Keratinocyte (primary cell): ENCODE measurements around the gene TTLL8. TPM values are rescaled to one million over a fixed set of nuclear protein-coding genes. Genes with fewer than 3 reads are reported as not detected.

Experiments used
- DNase-seq: peaks from one replicate; pipeline ENCODE4 v3.0.0-alpha.2; 2011; ENCODE audit warnings: low read depth, missing footprints, low spot score
- FAIRE-seq: peaks from 2 replicates; lab custom pipeline; 2011; peaks lifted over from hg19 to GRCh38; lab: Jason Lieb, UNC
- H2AFZ ChIP-seq: 2 replicates; pipeline ENCODE4 v1.6.0; 2012; ENCODE audit warnings: low read length, control low read depth, inconsistent platforms; ENCODE audit not compliant: control insufficient read depth
- H3K27ac ChIP-seq: 2 replicates; pipeline ENCODE4 v1.5.1; 2011; ENCODE audit warnings: low read length; ENCODE audit not compliant: control insufficient read depth, insufficient read depth
- H3K27me3 ChIP-seq: 3 replicates; pipeline ENCODE4 v1.6.0; 2011; ENCODE audit warnings: low read length; ENCODE audit not compliant: control insufficient read depth, insufficient read depth; ENCODE audit errors: extremely low read depth
- H3K36me3 ChIP-seq, 2 experiments: 2 replicates in 1 of 2; 3 replicates in 1 of 2; pipeline ENCODE4 v1.5.1; 2011; ENCODE audit warnings: low read length in 2 of 2, mild to moderate bottlenecking in 1 of 2; ENCODE audit not compliant: control insufficient read depth in 2 of 2, insufficient read depth in 2 of 2; ENCODE audit errors: extremely low read depth in 1 of 2
- H3K4me1 ChIP-seq: 3 replicates; pipeline ENCODE4 v1.5.1; 2011; ENCODE audit warnings: low read length; ENCODE audit not compliant: control insufficient read depth, insufficient read depth; ENCODE audit errors: extremely low read depth
- H3K4me2 ChIP-seq: 3 replicates; pipeline ENCODE4 v1.6.0; 2011; ENCODE audit warnings: low read depth, low read length; ENCODE audit not compliant: control insufficient read depth, insufficient read depth; ENCODE audit errors: extremely low read depth
- H3K4me3 ChIP-seq, 3 experiments: fragments of 200-600 bp in 1 of 3; sonication (generic) in 1 of 3; 2 replicates in 2 of 3; 3 replicates in 1 of 3; pipeline ENCODE4 v1.5.1; 2011 to 2016; ENCODE audit warnings: low read length in 3 of 3, mild to moderate bottlenecking in 3 of 3, control low read depth in 2 of 3, inconsistent platforms in 1 of 3, low read depth in 1 of 3, mixed read lengths in 1 of 3, mixed run types in 1 of 3, moderate library complexity in 1 of 3; ENCODE audit not compliant: control insufficient read depth in 2 of 3, insufficient read depth in 2 of 3; ENCODE audit errors: extremely low read depth in 1 of 3
- H3K79me2 ChIP-seq: 2 replicates; pipeline ENCODE4 v1.6.0; 2012; ENCODE audit warnings: low read length; ENCODE audit not compliant: control insufficient read depth, insufficient read depth
- H3K9ac ChIP-seq: 3 replicates; pipeline ENCODE4 v1.6.0; 2011; ENCODE audit warnings: low read length; ENCODE audit not compliant: control insufficient read depth, insufficient read depth; ENCODE audit errors: extremely low read depth
- H3K9me1 ChIP-seq: 3 replicates; pipeline ENCODE4 v1.6.0; 2011; ENCODE audit warnings: low read length; ENCODE audit not compliant: control insufficient read depth, insufficient read depth; ENCODE audit errors: extremely low read depth
- H3K9me3 ChIP-seq: 2 replicates; pipeline ENCODE4 v1.5.1; 2012; ENCODE audit warnings: low read depth, low read length; ENCODE audit not compliant: control insufficient read depth
- H4K20me1 ChIP-seq: 3 replicates; pipeline ENCODE4 v1.6.0; 2011; ENCODE audit warnings: low read length; ENCODE audit not compliant: control insufficient read depth, insufficient read depth; ENCODE audit errors: extremely low read depth
- CTCF ChIP-seq, 3 experiments: IDR thresholded peaks in 1 of 3; conservative IDR thresholded peaks in 1 of 3; optimal IDR thresholded peaks in 1 of 3; 2 replicates in 2 of 3; 3 replicates in 1 of 3; pipeline versions ENCODE3 to v1.5.1; 2011; ENCODE audit warnings: low read length in 3 of 3, mild to moderate bottlenecking in 3 of 3, moderate library complexity in 2 of 3, control low read depth in 1 of 3, inconsistent platforms in 1 of 3; ENCODE audit not compliant: insufficient read depth in 2 of 3; ENCODE audit errors: extremely low read depth in 1 of 3
- EZH2 ChIP-seq: IDR thresholded peaks from one replicate; pipeline ENCODE4 v1.6.1; 2012; ENCODE audit warnings: inconsistent platforms, mild to moderate bottlenecking, low read length, moderate library complexity
- dilution Hi-C: fragments of 300-500 bp; cut with MboI; formaldehyde crosslinking; loops from one replicate; pipeline ENCODE4 v1.7.0; 2020; ENCODE audit warnings: low sequenced_read_pairs; ENCODE audit not compliant: extremely low pct_ligation_motif_present
- polyA plus RNA-seq, 5 experiments: library from polyadenylated mRNA; depleted of rRNA in 3 of 5; stranded (reverse) in 3 of 5; stranded (forward) in 1 of 5; unstranded in 1 of 5; fragments of >200 nt; gene quantifications; 1 replicate in 1 of 5; 2 replicates in 3 of 5; 3 replicates in 1 of 5; pipeline versions ENCODE4 v1.2.1 to v1.2.3, GENCODE V29; 2011 to 2012; ENCODE audit warnings: missing spikeins in 2 of 5, low read depth in 1 of 5, low replicate concordance in 1 of 5

The TTLL8 gene
- polyA plus RNA-seq, 1 donor (not counting 4 experiments of a cell fraction or from before 2014, with no cell fraction given): not detected

GRCh38 chr22:50091092-50091768, 33.1 kb upstream of the TTLL8 start:
- H3K27me3 ChIP-seq: no peaks in the 10 kb centered on the region
- H2AFZ ChIP-seq: no peak overlapping the region
- dilution Hi-C loops: no loop called here
- DNase-seq: no peak
- no peaks in the 10 kb centered on the region for H3K36me3 ChIP-seq
- peaks cover 2% of the 10 kb centered on the region for H3K9me3 ChIP-seq
- H3K27ac ChIP-seq: no peak overlapping the region
- H3K9ac ChIP-seq: no peak overlapping the region
- no peak overlapping the region for H3K4me3 ChIP-seq
- H3K79me2 ChIP-seq: no peaks in the 10 kb centered on the region
- H4K20me1 ChIP-seq: no peaks in the 10 kb centered on the region
- no peaks in the 10 kb centered on the region for H3K9me1 ChIP-seq
- H3K4me2 ChIP-seq: no peak overlapping the region
- TF ChIP-seq EZH2: no peak
- TF ChIP-seq CTCF (optimal IDR thresholded peaks at IDR 0.05 in 1 of 3, IDR thresholded peaks at IDR 0.05 in 1 of 3, conservative IDR thresholded peaks at IDR 0.05 in 1 of 3; ENCODE audit: extremely low read depth in 1 of 3, insufficient read depth in 2 of 3, low read length in 3 of 3): no peak
- FAIRE-seq: no peak
- no peaks in the 10 kb centered on the region for H3K4me1 ChIP-seq

- dilution Hi-C loops: no loop called here
- TF ChIP-seq EZH2: no peak
- no peak for TF ChIP-seq CTCF (optimal IDR thresholded peaks at IDR 0.05 in 1 of 3, IDR thresholded peaks at IDR 0.05 in 1 of 3, conservative IDR thresholded peaks at IDR 0.05 in 1 of 3; ENCODE audit: extremely low read depth in 1 of 3, insufficient read depth in 2 of 3, low read length in 3 of 3)
These were observed 32.3 kb upstream of the TTLL8 start for GRCh38 chr22:50090412-50090714.

More at GRCh38 chr22:50090412-50090714, 32.3 kb upstream of the TTLL8 start:
- no peaks in the 10 kb centered on the region for H3K27me3 ChIP-seq
- H4K20me1 ChIP-seq: no peaks in the 10 kb centered on the region
- no peak for FAIRE-seq
- no peaks in the 10 kb centered on the region for H3K36me3 ChIP-seq
- H3K9me3 ChIP-seq: peaks cover 2% of the 10 kb centered on the region
- H3K4me3 ChIP-seq: no peak overlapping the region
- H3K4me1 ChIP-seq: no peaks in the 10 kb centered on the region
- no peaks in the 10 kb centered on the region for H3K79me2 ChIP-seq
- no peak overlapping the region for H3K4me2 ChIP-seq
- H3K9ac ChIP-seq: no peak overlapping the region
- DNase-seq: no peak
- H2AFZ ChIP-seq: no peak overlapping the region
- H3K9me1 ChIP-seq: no peaks in the 10 kb centered on the region
- H3K27ac ChIP-seq: no peak overlapping the region
